ENCODE data around the gene LTO1.
"Not testable (repeated sequence)": the region's sequence is repeated elsewhere in the genome, so short reads cannot be mapped to it uniquely, and the experiment has no call there.

The LTO1 gene

DNA sequence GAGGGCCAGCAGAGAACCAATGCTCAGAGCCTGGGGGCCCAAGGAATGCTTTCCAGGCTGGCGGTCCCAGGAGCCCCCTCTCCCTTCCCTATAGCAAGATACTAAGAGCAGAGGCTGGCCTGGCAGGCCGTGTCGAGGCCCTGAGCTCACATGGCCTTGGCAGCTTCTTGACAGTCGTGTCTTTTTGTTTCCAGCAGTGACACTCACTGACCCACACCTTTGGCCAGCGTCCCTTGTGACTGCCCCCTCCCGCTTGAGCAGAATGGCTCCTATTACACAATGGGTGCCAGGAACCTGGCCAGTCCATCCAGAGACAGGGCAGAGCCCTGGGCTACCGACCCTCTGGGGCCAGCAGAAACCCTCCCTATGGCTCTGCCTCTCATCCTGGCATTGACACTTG, 40.6 kb downstream of the LTO1 start:
- DNase-seq (ENCODE audit: low read depth in 2 of 2), result no peak

GRCh38 chr11:69634069-69634468, 41.1 kb downstream of the LTO1 start:
- DNase-seq (ENCODE audit: low read depth in 2 of 2), result no peak

DNA sequence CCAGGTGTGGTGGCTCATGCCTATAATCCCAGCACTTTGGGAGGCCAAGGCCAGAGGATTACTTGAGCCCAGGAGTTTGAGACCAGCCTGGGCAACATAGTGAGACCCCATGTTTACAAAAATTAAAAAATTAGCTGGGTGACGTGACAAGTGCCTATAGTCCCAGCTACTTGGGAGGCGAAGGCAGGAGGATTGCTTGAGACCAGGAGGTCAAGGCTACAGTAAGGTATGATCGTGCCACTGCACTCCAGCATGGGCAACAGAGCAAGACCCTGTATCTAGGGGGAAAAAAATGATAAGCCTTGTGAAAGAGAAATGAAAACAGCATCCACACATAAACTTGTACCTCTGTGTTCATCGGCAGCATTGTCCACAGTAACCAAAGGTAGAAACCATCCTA, 42.3 kb downstream of the LTO1 start:
- no peak for DNase-seq (ENCODE audit: low read depth in 2 of 2)

GRCh38 chr11:69630424-69630823, 44.7 kb downstream of the LTO1 start:
- no peak for DNase-seq (ENCODE audit: low read depth in 2 of 2)

- DNase-seq (ENCODE audit: low read depth in 2 of 2), result no peak
These were observed 45.1 kb downstream of the LTO1 start for GRCh38 chr11:69630017-69630416.

DNA sequence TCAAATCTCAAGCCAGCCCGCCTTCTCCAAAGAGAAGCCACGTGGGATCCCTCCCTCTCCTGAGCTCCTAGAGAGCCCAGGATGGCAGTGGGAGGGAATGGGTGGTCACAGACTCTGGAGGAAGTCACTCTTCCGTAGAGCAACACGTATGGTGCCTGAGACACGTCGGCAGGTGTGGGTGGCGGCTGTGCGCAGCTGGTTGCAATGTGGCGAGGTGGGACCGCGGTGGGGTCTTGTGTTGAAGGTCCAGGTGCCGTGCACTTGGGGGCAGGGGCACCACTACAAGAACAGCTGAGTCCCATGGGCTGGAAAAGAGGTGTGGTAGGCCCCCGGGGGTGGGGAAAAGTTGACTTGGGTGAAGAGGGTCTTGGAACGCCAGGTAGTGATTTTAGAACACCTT, 47.6 kb downstream of the LTO1 start:
- DNase-seq (ENCODE audit: low read depth in 2 of 2), result no peak

- DNase-seq (ENCODE audit: low read depth in 2 of 2), result no peak
These were observed 49.7 kb downstream of the LTO1 start for GRCh38 chr11:69625476-69625875.

- DNase-seq (ENCODE audit: low read depth in 2 of 2), result no peak
These were observed 50.9 kb downstream of the LTO1 start for GRCh38 chr11:69624293-69624692.

DNA sequence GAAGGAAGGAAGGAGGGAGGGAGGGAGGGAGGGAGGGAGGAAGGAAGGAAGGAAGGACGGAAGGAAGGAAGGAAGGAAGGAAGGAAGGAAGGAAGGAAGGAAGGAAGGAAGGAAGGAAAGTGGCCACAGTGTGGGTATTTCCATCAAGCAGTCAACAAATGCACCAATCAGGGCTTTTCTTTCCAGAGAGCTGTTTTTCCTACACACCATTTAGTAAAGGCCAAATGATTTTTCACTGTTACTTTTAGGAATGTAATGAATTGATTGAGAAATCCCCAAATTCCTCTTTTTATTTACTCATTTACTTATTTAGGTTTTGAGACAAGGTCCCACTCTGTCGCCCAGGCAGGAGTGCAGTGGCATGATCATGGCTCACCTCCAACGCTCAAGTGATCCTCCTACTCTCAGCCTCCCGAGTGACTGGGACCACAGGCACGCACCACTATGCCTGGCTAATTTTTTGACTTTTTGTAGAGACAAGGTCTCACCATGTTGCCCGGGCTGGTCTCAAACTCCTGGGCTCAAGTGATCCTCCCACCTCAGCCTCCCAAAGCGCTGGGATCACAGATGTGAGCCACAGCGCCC, 53.0 kb downstream of the LTO1 start:
- not testable (repeated sequence) for DNase-seq (ENCODE audit: low read depth in 2 of 2)

DNA sequence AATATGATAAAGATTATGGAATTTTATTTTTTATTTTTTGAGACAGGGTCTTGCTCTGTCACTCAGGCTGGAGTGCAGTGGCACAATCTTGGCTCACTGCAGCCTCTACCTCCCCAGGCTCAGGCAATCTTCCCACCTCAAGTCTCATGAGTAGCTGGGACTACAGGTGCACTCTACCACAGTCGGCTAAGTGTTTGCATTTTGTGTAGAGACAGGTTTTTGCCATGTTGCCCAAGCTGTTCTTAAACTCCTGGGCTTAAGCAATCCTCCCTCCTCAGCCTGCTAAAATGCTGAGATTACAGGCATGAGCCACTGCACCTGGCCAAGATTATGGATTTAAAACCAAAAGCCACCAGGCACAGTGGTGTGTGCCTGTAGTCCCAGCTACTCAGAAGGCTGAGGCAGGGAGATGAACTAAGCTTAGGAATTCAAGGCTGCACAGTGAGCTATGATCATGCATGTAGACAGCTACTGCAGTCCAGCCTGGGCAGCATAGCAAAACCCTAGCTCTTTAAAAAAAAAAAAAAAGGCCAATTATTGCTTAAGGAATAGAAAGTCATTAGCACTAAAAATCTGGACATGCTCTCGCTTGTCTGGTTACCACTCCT, 54.4 kb downstream of the LTO1 start:
- no peak for DNase-seq (ENCODE audit: low read depth in 2 of 2)

DNA sequence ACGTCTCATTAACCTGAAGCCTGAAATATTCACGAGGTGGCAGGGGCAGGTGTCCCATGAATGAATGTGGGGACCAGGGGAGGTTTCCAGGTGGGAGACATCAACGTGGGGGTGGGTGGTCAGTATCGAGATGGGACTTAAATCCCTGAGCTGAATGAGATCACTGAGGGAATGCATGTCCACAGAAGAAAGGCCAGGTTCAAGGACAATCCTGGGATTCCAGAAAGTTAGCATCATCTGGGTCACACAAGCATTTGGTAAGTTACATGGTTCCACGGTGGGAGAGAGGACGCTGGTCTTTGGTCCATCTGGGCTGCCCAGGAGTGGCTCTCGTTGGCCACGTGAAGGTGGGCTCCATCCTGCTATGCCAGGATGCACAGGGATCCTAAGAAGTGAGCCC, 56.9 kb downstream of the LTO1 start:
- DNase-seq (ENCODE audit: low read depth in 2 of 2), result no peak

DNA sequence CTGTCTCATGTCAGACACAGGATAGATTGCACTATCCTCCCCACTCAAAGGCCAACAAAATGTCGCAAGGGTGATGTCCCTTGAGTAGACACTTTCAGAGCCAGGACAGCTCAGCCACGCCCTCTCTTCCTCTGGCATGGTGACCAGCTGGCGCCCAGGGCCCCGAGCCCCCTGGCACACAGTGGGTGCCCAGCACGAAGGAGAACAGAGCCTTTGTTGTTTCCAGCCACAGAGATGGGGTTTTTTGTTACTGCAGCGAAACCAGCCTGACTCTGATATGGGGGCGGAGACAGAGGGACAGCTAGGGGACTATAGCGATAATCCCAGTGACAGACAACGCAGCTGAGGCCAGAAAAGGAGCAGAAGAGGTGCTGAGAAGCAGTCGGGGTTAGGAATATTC, 57.5 kb downstream of the LTO1 start:
- DNase-seq (ENCODE audit: low read depth in 2 of 2), result no peak

GRCh38 chr11:69617220-69617619, 57.9 kb downstream of the LTO1 start:
- DNase-seq (ENCODE audit: low read depth in 2 of 2), result no peak

All from fibroblast of skin of left biceps (primary cell).